HAP-1 (cell line): ENCODE measurements around the gene FAM20C.
"Not testable (repeated sequence)": the region's sequence is repeated elsewhere in the genome, so short reads cannot be mapped to it uniquely, and the experiment has no call there.

Experiments used
- DNase-seq, 2 experiments: peaks; one replicate each; pipeline ENCODE4 v3.0.0-alpha.2; 2016 to 2020; ENCODE audit warnings: low spot score in 2 of 2
- H3K27me3 ChIP-seq: fragments of 250-450 bp; sonication (Bioruptor Pico); 2 replicates; pipeline ENCODE4 v1.5.1; 2020; ENCODE audit warnings: low read depth, mild to moderate bottlenecking, moderate library complexity
- H3K36me3 ChIP-seq: fragments of 250-450 bp; sonication (Bioruptor Pico); replicated peaks from 2 replicates; pipeline ENCODE4 v1.5.1; 2020; ENCODE audit warnings: mild to moderate bottlenecking
- H3K4me1 ChIP-seq: fragments of 250-450 bp; sonication (Bioruptor Pico); 2 replicates; pipeline ENCODE4 v1.5.1; 2020; ENCODE audit warnings: mild to moderate bottlenecking
- H3K4me3 ChIP-seq: fragments of 250-450 bp; sonication (Bioruptor Pico); 2 replicates; pipeline ENCODE4 v1.5.1; 2020; ENCODE audit warnings: mild to moderate bottlenecking, moderate library complexity
- H3K9me3 ChIP-seq: fragments of 250-450 bp; sonication (Bioruptor Pico); 2 replicates; pipeline ENCODE4 v1.5.1; 2020; ENCODE audit warnings: mild to moderate bottlenecking, moderate library complexity
- in situ Hi-C: fragments of 300-500 bp; cut with MboI; formaldehyde crosslinking; loops from 3 replicates; pipeline ENCODE4 v1.14.3; 2020; ENCODE audit warnings: low sequenced_read_pairs, inconsistent platforms, mixed read lengths

The FAM20C gene

DNA sequence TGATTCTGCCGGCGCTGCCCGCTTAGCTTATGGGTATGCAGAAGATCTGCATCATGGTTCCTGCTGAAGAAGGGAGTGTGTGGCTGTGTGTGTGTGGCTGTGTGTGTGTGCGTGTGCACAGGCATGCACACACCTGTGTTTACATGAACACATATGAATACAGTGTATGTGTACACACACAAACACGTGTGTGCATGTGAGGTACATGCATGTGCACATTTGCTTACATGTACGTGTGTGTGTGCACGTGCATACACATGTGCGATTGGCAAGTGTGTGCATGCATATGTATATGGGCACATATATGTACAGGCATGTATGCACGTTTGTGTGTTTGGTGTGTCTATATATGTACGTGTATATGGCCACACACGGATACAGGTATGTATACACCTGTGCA is 16.4 kb upstream of the FAM20C start:
- in situ Hi-C loops, result no loop called here
- no peak for DNase-seq
- no peaks in the 10 kb centered on the region for H3K9me3 ChIP-seq
- no peaks in the 10 kb centered on the region for H3K4me1 ChIP-seq
- no peak overlapping the region for H3K4me3 ChIP-seq
- H3K36me3 ChIP-seq, result no peaks in the 10 kb centered on the region
- peaks cover 11% of the 10 kb centered on the region; the same call in 1 of the 2 replicates for H3K27me3 ChIP-seq

GRCh38 chr7:176381-176780 is 16.0 kb upstream of the FAM20C start:
- no peak for DNase-seq
- in situ Hi-C loops, result no loop called here
- peaks cover 11% of the 10 kb centered on the region; the same call in 1 of the 2 replicates for H3K27me3 ChIP-seq
- H3K4me1 ChIP-seq, result no peaks in the 10 kb centered on the region
- no peaks in the 10 kb centered on the region for H3K36me3 ChIP-seq
- H3K4me3 ChIP-seq, result no peak overlapping the region
- no peaks in the 10 kb centered on the region for H3K9me3 ChIP-seq

GRCh38 chr7:176786-177459 is 15.4 kb upstream of the FAM20C start:
- Histone ChIP-seq H3K36me3 (no peaks in the 10 kb centered on the region), H3K9me3 (no peaks in the 10 kb centered on the region), H3K4me1 (no peaks in the 10 kb centered on the region), H3K4me3 (no peak overlapping the region), H3K27me3 (peaks cover 11% of the 10 kb centered on the region; the same call in 1 of the 2 replicates)
- in situ Hi-C loops, result no loop called here
- DNase-seq, result no peak

GRCh38 chr7:178444-178843 is 13.9 kb upstream of the FAM20C start:
- in situ Hi-C loops, result no loop called here
- H3K27me3 ChIP-seq, result peaks cover 13% of the 10 kb centered on the region; the same call in 1 of the 2 replicates

GRCh38 chr7:179209-179681 is 13.1 kb upstream of the FAM20C start:
- in situ Hi-C loops, result no loop called here
- Histone ChIP-seq H3K27me3 (peaks cover 14% of the 10 kb centered on the region; the same call in 1 of the 2 replicates), H3K4me3 (no peak overlapping the region), H3K4me1 (no peaks in the 10 kb centered on the region), H3K36me3 (no peaks in the 10 kb centered on the region), H3K9me3 (no peaks in the 10 kb centered on the region)
- no peak for DNase-seq

More at GRCh38 chr7:178444-178843, 13.9 kb upstream of the FAM20C start:
- DNase-seq, result no peak
- Histone ChIP-seq H3K4me1 (no peaks in the 10 kb centered on the region), H3K4me3 (no peak overlapping the region), H3K9me3 (no peaks in the 10 kb centered on the region), H3K36me3 (no peaks in the 10 kb centered on the region)

- no peak for DNase-seq
- Histone ChIP-seq H3K4me3 (no peak overlapping the region), H3K36me3 (no peaks in the 10 kb centered on the region), H3K9me3 (no peaks in the 10 kb centered on the region), H3K27me3 (peaks cover 14% of the 10 kb centered on the region; the same call in 1 of the 2 replicates), H3K4me1 (no peaks in the 10 kb centered on the region)
- in situ Hi-C loops, result no loop called here
These were observed 12.2 kb upstream of the FAM20C start for GRCh38 chr7:179948-180694.

DNA sequence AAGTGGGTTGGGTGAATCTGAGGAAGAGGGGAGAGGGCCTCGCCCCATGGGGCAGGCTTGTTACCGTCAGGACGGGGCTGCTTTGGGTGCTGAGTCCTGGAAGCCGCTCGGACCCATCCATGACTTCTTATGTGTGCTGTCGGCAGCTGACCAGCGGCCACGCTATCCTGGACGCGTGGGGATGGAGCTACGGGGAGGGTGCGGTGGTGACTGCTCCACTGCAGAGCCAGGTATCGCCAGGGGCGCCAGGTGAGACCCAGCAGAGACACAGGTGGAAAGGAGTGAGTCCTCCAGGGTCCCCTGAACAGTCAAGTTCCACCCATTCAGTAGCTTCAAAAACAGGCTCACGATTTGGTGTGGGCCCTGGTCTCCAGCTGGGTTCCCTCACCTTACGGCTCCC is 10.6 kb upstream of the FAM20C start:
- Histone ChIP-seq H3K36me3 (no peaks in the 10 kb centered on the region), H3K27me3 (peaks cover 14% of the 10 kb centered on the region; the same call in 1 of the 2 replicates)
- in situ Hi-C loops, result no loop called here

DNA sequence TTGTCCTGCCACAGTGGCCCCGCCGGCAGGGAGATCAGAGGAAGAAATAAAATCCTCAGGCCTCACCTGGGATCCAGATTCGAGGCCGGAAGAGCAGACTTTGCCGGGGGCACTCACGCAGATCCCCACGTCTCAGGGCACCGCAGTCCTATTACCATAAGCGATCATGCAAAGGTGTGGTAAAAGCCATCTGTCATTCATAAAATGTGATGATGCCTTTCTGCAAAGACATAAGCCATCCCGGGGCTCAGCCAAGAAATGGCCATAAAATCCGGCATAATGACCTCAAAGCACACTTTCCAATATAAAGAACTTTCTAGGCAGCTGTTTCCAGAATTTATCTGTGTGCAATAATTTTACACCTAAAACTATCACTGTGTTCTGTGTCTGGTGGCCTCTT is 9.9 kb upstream of the FAM20C start:
- DNase-seq, H3K9me3 ChIP-seq, H3K4me3 ChIP-seq, H3K4me1 ChIP-seq, H3K36me3 ChIP-seq, in situ Hi-C loops: not testable (repeated sequence)
- H3K27me3 ChIP-seq, result peaks cover 11% of the 10 kb centered on the region; the same call in 1 of the 2 replicates

More for the DNA sequence above, 10.6 kb upstream of the FAM20C start:
- Histone ChIP-seq H3K4me3 (no peak overlapping the region), H3K4me1 (no peaks in the 10 kb centered on the region), H3K9me3 (no peaks in the 10 kb centered on the region)
- no peak for DNase-seq

GRCh38 chr7:183496-184292 is 8.7 kb upstream of the FAM20C start:
- Histone ChIP-seq H3K4me1 (no peaks in the 10 kb centered on the region), H3K27me3 (peaks cover 9% of the 10 kb centered on the region; the same call in 1 of the 2 replicates), H3K4me3 (no peak overlapping the region), H3K9me3 (no peaks in the 10 kb centered on the region), H3K36me3 (no peaks in the 10 kb centered on the region)
- in situ Hi-C loops, result no loop called here
- no peak for DNase-seq

DNA sequence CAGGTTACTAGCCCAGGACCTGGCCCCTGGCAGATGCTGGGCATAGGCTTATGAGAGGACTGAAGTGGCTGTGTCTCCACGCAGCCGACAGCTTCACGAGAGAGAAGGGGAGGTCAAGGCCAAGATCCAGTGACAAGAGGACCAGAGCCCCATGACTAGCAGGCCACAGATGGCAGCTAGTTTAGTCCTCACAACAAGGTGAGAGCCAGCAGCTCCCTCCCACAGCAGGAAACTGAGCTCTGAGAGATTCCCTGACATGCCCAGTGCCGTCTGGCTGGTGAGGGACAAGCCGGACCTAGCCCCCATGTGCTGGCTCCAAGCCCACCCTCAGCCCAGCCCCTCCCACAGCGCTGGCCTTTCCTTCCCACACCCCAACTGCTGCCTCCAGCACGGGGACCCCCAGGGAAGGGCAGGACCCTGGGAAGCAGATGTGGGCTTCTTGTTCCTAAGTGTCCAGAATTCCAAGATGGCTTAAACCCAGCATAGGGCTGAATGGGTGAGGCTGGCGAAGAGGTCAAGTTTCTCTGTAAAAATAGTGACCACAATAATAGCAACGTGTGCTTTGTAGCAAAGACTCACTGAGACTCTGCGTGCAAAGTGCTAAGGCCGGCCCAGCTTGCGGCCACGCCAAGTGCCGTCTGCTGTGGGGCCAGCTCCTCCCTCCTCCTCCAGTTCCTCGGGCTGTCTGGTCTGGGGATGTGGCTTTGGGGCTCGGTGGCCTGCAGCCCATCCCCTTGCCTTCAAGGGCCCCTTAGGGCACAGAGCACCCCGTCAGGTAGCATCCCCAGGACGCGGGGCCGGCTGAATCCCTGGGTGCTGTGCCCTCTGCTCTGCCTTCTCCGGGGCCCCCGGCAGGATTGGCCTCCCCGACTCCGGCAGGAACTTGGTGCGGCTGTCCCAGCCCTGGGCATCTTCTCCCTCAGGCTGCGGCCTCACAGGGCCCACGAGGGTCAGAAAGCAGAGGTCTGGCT is 7.8 kb upstream of the FAM20C start:
- no peak for DNase-seq
- H3K9me3 ChIP-seq, result no peaks in the 10 kb centered on the region
- no peak overlapping the region for H3K4me3 ChIP-seq
- H3K27me3 ChIP-seq, result peaks cover 4% of the 10 kb centered on the region; the same call in 1 of the 2 replicates
- H3K4me1 ChIP-seq, result no peaks in the 10 kb centered on the region
- in situ Hi-C loops, result no loop called here
- no peaks in the 10 kb centered on the region for H3K36me3 ChIP-seq

- Histone ChIP-seq H3K9me3 (no peaks in the 10 kb centered on the region), H3K27me3 (peaks cover 3% of the 10 kb centered on the region; the same call in 1 of the 2 replicates), H3K36me3 (no peaks in the 10 kb centered on the region), H3K4me1 (no peaks in the 10 kb centered on the region), H3K4me3 (no peak overlapping the region)
- in situ Hi-C loops, result no loop called here
- no peak for DNase-seq
These were observed 5.8 kb upstream of the FAM20C start for GRCh38 chr7:186516-187113.

- in situ Hi-C loops, result no loop called here
- H3K36me3 ChIP-seq, result no peaks in the 10 kb centered on the region
These were observed 5.0 kb upstream of the FAM20C start for GRCh38 chr7:187227-187927.

More at GRCh38 chr7:187227-187927, 5.0 kb upstream of the FAM20C start:
- no peaks in the 10 kb centered on the region for H3K4me1 ChIP-seq
- H3K9me3 ChIP-seq, result no peaks in the 10 kb centered on the region
- no peak overlapping the region for H3K4me3 ChIP-seq
- DNase-seq, result no peak
- peaks cover 3% of the 10 kb centered on the region; the same call in 1 of the 2 replicates for H3K27me3 ChIP-seq
